Erythroblast (primary cell): ENCODE results near the gene C11orf16.

ENCODE experiments used
- GATA1 ChIP-seq: IDR thresholded peaks from 2 replicates; pipeline ENCODE4 v1.6.1; 2011; ENCODE audit warnings: low read depth, mild to moderate bottlenecking, control low read depth, low read length, moderate library complexity
- POLR2A ChIP-seq: IDR thresholded peaks from 2 replicates; pipeline ENCODE4 v1.6.1; 2011; ENCODE audit warnings: mild to moderate bottlenecking, low read length

- no peak for TF ChIP-seq POLR2A
- TF ChIP-seq GATA1: no peak
Observed at GRCh38 chr11:8971924-8972316, 39.2 kb upstream of the C11orf16 start.
